OCI-LY7 (cell line): Measurements from ENCODE around the gene CSPG4.

Experiments used
- CTCF ChIP-seq: fragments of 200-600 bp; sonication (generic); conservative IDR thresholded peaks from 2 replicates; pipeline ENCODE4 v1.5.1; 2014; ENCODE audit warnings: mild to moderate bottlenecking, antibody characterized with exemption, low read length, moderate library complexity, mixed read lengths
- EZH2phosphoT487 ChIP-seq: fragments of 200-600 bp; sonication (generic); IDR thresholded peaks from 2 replicates; pipeline ENCODE4 v1.6.1; 2018; ENCODE audit warnings: low read depth, borderline replicate concordance, mild to moderate bottlenecking, mixed run types, antibody characterized with exemption, low read length, moderate library complexity, mixed read lengths

GRCh38 chr15:75758071-75758872, 45.6 kb upstream of the CSPG4 start:
- peak; percentile 59 for TF ChIP-seq CTCF
- no peak for TF ChIP-seq EZH2phosphoT487
